ENCODE data around the gene CSTF1.
A peak's percentile ranks its signal among the peaks of the same experiment; 100 is the strongest.
"Not testable (repeated sequence)": the region's sequence is repeated elsewhere in the genome, so short reads cannot be mapped to it uniquely, and the experiment has no call there.

CSTF1 gene

GRCh38 chr20:56369179-56369578 is 23.3 kb upstream of the CSTF1 start:
- no peak for DNase-seq (ENCODE audit: low read depth, low spot score)

DNA sequence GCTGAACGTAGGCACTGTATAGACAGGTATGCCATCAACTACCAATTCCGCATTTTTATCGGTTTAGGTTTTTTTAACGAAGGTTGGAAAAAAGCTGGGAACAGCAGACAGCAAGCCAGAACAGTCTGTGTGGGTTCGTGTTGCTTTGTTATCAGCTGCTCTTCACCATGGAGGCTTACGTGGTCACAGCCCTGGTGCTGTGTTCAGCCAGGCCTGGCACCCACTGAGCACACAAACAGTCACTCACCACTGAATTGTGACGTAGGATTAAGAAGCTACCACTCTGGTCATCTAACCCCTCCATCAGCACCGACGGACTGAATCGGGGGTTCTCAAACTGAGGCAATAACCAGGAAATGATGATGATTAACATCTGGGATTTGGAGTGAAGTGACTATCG is 20.5 kb upstream of the CSTF1 start:
- no peak for DNase-seq (ENCODE audit: low read depth, low spot score)

DNA sequence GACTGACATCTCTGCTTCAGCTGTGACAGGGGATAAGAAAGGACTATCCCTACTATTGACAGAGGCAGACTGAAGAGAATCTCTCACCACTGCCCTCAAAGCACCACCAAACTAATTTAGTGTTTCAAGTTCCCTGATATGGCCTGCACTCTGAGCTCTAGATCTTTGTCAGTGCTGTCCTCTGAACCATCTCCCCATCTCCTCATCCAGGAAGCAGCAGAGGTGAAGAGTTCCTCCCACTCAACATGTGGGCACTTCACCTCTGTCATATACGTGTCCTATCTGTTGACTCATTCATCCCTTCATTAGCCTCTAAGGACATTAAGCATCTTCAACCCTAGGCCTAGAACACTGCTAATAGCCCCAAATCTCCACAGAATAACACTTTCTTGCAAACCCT is 19.6 kb upstream of the CSTF1 start:
- no peak for DNase-seq (ENCODE audit: low read depth, low spot score)

- no peak for DNase-seq (ENCODE audit: low read depth, low spot score)
Observed at GRCh38 chr20:56373942-56374341, 18.5 kb upstream of the CSTF1 start.

GRCh38 chr20:56376331-56376730 is 16.1 kb upstream of the CSTF1 start:
- no peak for DNase-seq (ENCODE audit: low read depth, low spot score)

- no peak for DNase-seq (ENCODE audit: low read depth, low spot score)
Observed at GRCh38 chr20:56378386-56378785, 14.1 kb upstream of the CSTF1 start.

GRCh38 chr20:56380375-56380774 is 12.1 kb upstream of the CSTF1 start:
- no peak for DNase-seq (ENCODE audit: low read depth, low spot score)

- DNase-seq (ENCODE audit: low read depth, low spot score): no peak
Observed at GRCh38 chr20:56381501-56381900, 10.9 kb upstream of the CSTF1 start.

DNA sequence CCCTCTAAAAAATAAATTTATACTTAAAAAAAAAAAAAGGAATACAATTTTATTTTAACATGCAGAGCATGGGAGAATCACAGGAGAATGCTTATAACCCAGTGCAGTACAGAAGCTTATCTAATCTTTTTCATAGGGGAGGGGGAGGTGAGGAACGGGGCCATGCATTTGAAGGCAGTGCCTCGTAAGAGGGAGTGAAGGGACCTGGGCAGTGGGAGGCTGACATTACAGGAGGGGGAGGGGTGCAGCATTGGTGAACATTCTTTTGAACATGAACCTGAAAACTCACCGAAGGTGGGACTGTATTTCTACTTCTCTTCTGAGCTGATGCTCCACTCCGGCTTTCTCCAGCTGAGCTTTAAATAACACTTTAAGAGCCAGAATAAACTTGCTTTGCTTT is 9.7 kb upstream of the CSTF1 start:
- DNase-seq (ENCODE audit: low read depth, low spot score): no peak

DNA sequence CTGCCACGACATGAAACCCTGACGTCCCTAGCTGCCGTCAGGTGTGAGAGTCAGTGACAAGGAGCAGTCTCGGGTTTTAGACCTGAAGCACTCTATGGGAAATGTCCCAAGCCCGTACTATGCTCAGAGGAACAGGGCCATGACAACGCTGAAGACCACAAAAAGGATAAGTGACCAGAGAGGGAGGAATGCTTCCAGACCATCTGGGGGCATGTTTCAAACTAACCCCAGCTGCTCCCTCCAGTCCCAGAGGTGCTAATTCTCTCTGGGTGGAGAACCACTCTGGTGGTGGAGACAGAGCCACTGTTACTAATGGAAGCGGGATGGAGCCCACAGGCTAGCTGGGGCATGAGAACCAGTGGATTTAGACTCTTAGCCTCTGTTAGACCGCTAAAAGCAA is 9.1 kb upstream of the CSTF1 start:
- no peak for DNase-seq (ENCODE audit: low read depth, low spot score)

- DNase-seq (ENCODE audit: low read depth, low spot score): no peak
Observed at GRCh38 chr20:56385130-56385529, 7.3 kb upstream of the CSTF1 start.

GRCh38 chr20:56386219-56386618 is 6.2 kb upstream of the CSTF1 start:
- DNase-seq (ENCODE audit: low read depth, low spot score): no peak

DNA sequence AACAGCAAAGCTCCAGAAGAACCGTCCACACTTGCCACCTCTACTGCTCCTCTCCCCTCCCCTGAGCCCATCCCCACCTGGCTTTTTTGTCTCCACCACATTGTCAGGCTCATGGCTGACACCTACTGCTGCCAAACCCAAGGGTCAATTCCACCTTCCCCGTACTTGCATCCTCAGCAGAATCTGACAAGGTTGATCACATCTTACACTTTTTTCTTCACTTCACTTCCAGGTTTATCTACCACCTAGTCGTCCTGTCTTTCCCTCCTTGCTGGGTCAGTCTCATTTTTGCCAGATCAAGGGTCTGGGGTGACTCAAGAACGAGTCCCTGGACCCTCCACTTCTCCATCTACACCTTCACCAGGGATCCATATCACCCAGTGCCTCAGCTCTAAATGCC is 3.6 kb upstream of the CSTF1 start:
- DNase-seq (ENCODE audit: low read depth, low spot score): no peak

GRCh38 chr20:56389807-56390206 is 2.6 kb upstream of the CSTF1 start:
- DNase-seq (ENCODE audit: low read depth, low spot score): no peak

DNA sequence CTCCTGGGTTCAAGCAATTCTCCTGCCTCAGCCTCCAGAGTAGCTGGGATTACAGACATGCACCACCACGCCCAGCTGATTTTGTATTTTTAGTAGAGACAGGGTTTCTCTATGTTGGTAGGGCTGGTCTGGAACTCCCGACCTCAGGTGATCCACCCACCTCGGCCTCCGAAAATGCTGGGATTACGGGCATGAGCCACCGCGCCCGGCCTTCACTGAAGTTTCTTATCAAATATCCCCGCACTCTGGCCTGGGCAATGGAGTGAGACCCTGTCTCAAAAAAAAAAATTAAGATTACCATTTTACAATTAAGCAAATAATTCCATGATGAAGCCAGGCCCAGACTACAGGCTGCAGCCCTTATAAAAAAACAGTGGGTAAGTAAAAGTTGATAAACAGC is 2.0 kb upstream of the CSTF1 start:
- DNase-seq (ENCODE audit: low read depth, low spot score): not testable (repeated sequence)

DNA sequence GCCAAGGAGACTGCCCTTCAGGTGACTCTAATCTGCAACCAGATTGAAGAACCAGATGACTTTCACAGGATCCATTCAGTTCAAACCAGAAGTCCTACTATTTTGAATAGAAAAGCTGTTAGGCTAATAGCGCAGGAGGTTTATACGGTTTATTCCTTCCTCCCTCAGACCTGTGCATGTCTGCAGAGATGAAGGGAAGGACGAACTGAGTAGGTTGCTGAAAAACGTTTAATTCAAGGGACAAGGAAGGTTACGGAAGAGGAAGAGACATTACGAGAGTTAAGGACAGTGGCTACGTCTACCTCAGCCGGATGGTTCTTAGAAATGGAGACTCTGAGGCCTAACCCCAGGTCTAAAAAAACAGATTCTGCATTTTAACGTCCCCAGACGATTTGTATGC is 1.4 kb upstream of the CSTF1 start:
- DNase-seq (ENCODE audit: low read depth, low spot score): no peak

DNA sequence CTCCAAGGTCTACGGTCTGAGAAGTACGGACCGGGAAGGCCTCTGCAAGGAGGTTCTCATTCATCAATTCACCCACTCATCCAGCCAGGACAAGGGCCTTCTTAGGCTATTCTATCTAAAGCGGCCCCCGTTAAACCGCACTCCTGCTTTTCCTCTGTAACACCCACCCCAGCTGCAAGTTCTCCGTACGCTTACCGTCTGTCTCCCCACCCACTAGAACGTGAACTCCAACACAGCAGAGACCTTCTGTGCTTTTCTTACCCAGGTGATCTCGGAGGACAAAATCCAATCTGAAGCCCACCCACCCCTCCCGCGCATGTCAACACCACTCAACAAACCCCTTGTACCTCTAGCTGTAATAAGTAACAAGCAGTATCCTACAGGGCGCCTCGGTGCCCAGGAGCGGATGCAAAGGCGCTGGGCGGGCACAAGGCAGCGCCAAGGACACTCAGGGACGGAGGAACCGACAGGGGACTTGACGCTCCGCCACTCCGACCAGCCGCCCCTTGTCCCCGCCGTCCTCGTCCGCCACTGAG is 781 bp upstream of the CSTF1 start:
- no peak for DNase-seq (ENCODE audit: low read depth, low spot score)

GRCh38 chr20:56392881-56393482 is 537 bp downstream of the CSTF1 start:
- DNase-seq (ENCODE audit: low read depth, low spot score): no peak

DNA sequence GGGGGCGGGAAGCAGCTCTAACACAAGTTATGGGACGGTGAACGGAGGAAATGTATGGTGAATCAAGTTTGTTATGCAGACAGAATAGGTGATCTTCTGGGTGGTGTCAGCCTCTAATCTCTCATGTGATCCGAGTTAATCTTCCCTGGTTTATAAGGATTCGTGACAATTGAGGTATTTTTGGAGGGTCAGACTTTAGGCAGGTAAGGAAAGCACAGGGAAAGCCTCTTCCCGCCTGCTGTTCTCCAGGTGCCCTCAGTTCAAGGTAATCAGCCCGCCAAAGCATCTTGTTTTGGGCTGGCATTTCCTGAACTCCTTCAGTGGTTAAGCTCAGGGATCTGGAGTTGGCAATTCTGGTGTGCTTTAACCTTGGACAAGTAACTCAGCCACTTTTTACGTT is 1.2 kb downstream of the CSTF1 start:
- DNase-seq (ENCODE audit: low read depth, low spot score): no peak

DNA sequence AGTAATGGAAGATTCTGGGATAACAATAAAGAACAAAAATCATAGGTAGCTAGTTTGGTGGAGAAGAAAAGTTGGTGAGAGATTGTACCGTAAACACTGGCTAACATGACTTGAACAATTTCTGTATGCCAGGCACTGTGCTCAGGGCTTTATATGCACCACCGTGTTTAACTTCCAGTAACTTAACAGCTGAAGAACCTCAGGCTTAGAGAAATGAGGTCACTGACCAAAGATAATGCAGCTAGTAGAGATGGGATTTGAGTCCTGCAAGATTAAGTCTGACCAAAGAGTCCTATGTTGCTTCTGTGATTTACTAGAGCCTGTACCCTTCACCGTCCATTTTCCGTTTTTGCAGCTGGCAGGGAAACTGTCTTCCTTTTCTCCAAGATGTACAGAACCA is 2.7 kb downstream of the CSTF1 start:
- DNase-seq (ENCODE audit: low read depth, low spot score): no peak

GRCh38 chr20:56400001-56400640 is 7.7 kb downstream of the CSTF1 start:
- peak; percentile 39 for DNase-seq (ENCODE audit: low read depth, low spot score)

- DNase-seq (ENCODE audit: low read depth, low spot score): no peak
Observed at GRCh38 chr20:56403465-56403864, 11.0 kb downstream of the CSTF1 start.

DNA sequence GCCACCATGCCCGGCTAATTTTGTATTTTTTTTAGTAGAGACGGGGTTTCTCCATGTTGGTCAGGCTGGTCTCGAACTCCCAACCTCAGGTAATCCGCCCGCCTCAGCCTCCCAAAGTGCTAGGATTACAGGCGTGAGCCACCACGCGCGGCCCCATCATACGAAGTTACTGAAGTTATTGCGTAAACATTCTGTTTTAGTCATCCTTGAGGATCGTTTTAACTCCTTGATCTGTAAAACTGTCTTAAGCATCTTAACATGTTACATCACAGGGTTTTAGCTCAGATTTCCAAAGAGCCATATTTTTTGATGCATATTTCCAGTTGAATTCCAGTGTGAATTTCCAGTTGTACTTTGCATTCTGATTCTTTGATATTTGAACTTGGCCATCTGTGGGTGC is 12.9 kb downstream of the CSTF1 start:
- not testable (repeated sequence) for DNase-seq (ENCODE audit: low read depth, low spot score)

DNA sequence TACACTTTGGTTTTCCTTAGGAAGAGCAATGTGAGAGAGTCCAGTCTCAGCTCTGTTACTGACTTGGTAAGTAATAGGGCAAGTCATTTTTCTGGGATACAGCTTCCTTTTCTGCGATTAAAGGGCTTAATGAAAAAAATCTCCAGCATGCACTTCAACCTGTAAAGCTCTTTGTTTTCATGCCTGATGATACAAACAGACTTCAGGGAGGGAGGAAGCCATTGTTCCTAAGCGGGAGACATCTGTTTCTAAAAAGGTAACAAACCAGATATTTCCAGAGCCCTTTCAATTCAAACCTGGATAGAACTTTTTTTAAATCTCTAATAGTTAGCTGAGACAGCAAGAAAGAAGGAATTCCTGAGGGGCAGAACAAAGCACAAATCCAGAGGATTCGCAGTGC is 14.5 kb downstream of the CSTF1 start:
- no peak for DNase-seq (ENCODE audit: low read depth, low spot score)
